Gastrocnemius medialis (tissue), 4 donors: ENCODE results near the gene PCED1B. TPM values are rescaled to one million over a fixed set of nuclear protein-coding genes. Genes with fewer than 3 reads are reported as not detected.

ENCODE experiments used
- ATAC-seq, 2 donors: fragments of 150-250 bp; one replicate each; pipeline ENCODE4 v1.9.1; 2016
- DNase-seq, 2 donors: peaks; one replicate each; pipeline ENCODE4 v3.0.0-alpha.2; 2019
- H3K27ac ChIP-seq, 4 donors: fragments of 200-600 bp; sonication (generic); 1 replicate in 1 of 4; 2 replicates in 3 of 4; pipeline ENCODE4 v1.5.1; 2016 to 2018; ENCODE audit warnings: mild to moderate bottlenecking in 2 of 4, moderate library complexity in 1 of 4
- H3K27me3 ChIP-seq, 3 donors: fragments of 200-600 bp; sonication (generic) in 2 of 3; 1 replicate in 1 of 3; 2 replicates in 2 of 3; pipeline versions ENCODE4 v1.5.1 to v1.6.0; 2016 to 2019; ENCODE audit warnings: mild to moderate bottlenecking in 1 of 3, moderate library complexity in 1 of 3
- H3K36me3 ChIP-seq, 2 donors: fragments of 200-600 bp; sonication (generic) in 1 of 2; one replicate each; pipeline ENCODE4 v1.5.1; 2017 to 2018
- H3K4me1 ChIP-seq, 2 donors: fragments of 200-600 bp; sonication (generic) in 1 of 2; one replicate each; pipeline ENCODE4 v1.5.1; 2016 to 2017; ENCODE audit warnings: mild to moderate bottlenecking in 2 of 2
- H3K4me3 ChIP-seq, 4 donors: fragments of 200-600 bp; sonication (generic) in 3 of 4; 1 replicate in 1 of 4; 2 replicates in 3 of 4; pipeline ENCODE4 v1.5.1; 2016 to 2019; ENCODE audit warnings: mild to moderate bottlenecking in 2 of 4
- H3K9me3 ChIP-seq, 3 donors: fragments of 200-600 bp; sonication (generic) in 2 of 3; 1 replicate in 1 of 3; 2 replicates in 2 of 3; pipeline ENCODE4 v1.5.1; 2016 to 2019
- POLR2A ChIP-seq, 2 donors: fragments of 450-650 bp; IDR thresholded peaks; one replicate each; pipeline ENCODE4 v1.6.1; 2017; ENCODE audit warnings: antibody characterized with exemption in 2 of 2, mild to moderate bottlenecking in 2 of 2, moderate library complexity in 2 of 2
- in situ Hi-C, 4 donors: fragments of 200-750 bp; cut with MboI; loops; one replicate each; pipeline versions ENCODE4 v1.15.0 to v1.8.0; 2017; ENCODE audit warnings: low sequenced_read_pairs in 4 of 4
- intact Hi-C: fragments of 100-400 bp; cut with DNase I; formaldehyde crosslinking; loops from one replicate; pipeline ENCODE4 v1.15.1; 2023; ENCODE audit warnings: low total_unique reads
- total RNA-seq, 4 donors: library from RNA; depleted of rRNA; stranded (reverse); fragments of >200 nt; gene quantifications; one replicate each; pipeline versions ENCODE4 v1.1.0 to v1.2.3, GENCODE V29; 2016
- TF ChIP-seq, protein P1 (sequence below), 5 experiments: fragments of 450-650 bp in 3 of 5; fragments of 200-600 bp in 2 of 5; sonication (generic) in 2 of 5; IDR thresholded peaks in 4 of 5; conservative IDR thresholded peaks in 1 of 5; 1 replicate in 4 of 5; 2 replicates in 1 of 5; pipeline ENCODE4 v1.5.1; 2016 to 2019; ENCODE audit warnings: antibody characterized with exemption in 5 of 5, mild to moderate bottlenecking in 3 of 5, moderate library complexity in 3 of 5

Gene PCED1B
- total RNA-seq, 4 donors from 2014 or later: 0.36 to 0.55 (median 0.47) TPM; not detected in 1

DNA sequence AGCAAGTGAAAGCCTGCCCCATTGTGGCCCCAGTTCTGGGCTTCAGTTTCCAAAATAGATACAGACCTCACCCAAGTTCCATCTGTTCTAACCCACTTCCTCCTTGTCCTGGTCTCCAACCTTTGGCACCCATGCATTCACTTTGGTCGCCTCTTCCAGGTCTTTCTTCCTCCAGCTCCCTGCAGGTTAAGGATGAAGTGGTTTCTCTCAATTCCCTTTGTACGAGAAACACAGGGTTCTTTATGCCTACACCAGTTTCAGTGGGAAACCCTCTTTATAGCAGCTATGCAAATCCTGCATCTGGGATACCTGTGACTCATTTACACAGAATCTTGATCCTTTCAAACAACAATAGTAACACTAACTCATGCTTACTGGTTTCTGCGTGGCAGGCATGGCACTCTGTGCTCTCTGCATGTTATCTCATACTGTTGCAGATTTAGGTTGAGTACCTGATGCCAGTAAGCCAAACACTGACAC is 110.9 kb downstream of the PCED1B start:
- no peak for DNase-seq
- H3K4me3 ChIP-seq: no peak overlapping the region
- no peaks in the 10 kb centered on the region for H3K4me1 ChIP-seq
- H3K36me3 ChIP-seq: no peaks in the 10 kb centered on the region
- intact Hi-C loops (no loop called here), in situ Hi-C loops (no loop called here)
- TF ChIP-seq POLR2A (IDR thresholded peaks at IDR 0.05): no peak
- TF ChIP-seq, protein P1, sequence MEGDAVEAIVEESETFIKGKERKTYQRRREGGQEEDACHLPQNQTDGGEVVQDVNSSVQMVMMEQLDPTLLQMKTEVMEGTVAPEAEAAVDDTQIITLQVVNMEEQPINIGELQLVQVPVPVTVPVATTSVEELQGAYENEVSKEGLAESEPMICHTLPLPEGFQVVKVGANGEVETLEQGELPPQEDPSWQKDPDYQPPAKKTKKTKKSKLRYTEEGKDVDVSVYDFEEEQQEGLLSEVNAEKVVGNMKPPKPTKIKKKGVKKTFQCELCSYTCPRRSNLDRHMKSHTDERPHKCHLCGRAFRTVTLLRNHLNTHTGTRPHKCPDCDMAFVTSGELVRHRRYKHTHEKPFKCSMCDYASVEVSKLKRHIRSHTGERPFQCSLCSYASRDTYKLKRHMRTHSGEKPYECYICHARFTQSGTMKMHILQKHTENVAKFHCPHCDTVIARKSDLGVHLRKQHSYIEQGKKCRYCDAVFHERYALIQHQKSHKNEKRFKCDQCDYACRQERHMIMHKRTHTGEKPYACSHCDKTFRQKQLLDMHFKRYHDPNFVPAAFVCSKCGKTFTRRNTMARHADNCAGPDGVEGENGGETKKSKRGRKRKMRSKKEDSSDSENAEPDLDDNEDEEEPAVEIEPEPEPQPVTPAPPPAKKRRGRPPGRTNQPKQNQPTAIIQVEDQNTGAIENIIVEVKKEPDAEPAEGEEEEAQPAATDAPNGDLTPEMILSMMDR (IDR thresholded peaks at IDR 0.05 in 4 of 5, conservative IDR thresholded peaks at IDR 0.05 in 1 of 5): no peak
- H3K27ac ChIP-seq: no peak overlapping the region
- H3K27me3 ChIP-seq: no peaks in the 10 kb centered on the region
- no peak for ATAC-seq
- no peaks in the 10 kb centered on the region for H3K9me3 ChIP-seq

DNA sequence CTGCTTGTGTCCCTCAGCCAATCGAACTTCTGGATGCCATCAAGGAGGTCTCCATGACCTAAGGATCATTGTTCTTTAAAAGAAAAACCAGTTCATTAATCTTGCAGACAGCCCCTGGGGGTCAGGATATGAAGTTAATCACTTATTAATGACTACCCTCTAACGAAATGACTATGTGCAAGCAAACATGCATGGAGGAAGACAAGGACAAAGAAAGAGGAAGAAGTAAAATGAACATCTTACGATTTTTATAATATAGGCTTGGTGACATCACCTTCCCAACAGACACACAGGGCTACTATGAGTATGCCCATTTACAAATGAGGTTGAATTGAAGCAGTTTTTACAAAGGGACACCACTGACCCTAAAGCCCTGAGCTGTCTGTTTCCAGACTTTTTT is 111.5 kb downstream of the PCED1B start:
- Histone ChIP-seq H3K27me3 (no peaks in the 10 kb centered on the region), H3K36me3 (no peaks in the 10 kb centered on the region), H3K27ac (no peak overlapping the region), H3K4me3 (no peak overlapping the region), H3K9me3 (no peaks in the 10 kb centered on the region), H3K4me1 (no peaks in the 10 kb centered on the region)
- TF ChIP-seq, protein P1 (IDR thresholded peaks at IDR 0.05 in 4 of 5, conservative IDR thresholded peaks at IDR 0.05 in 1 of 5): no peak
- no peak for TF ChIP-seq POLR2A (IDR thresholded peaks at IDR 0.05)
- intact Hi-C loops: no loop called here
- in situ Hi-C loops: no loop called here
- no peak for DNase-seq
- no peak for ATAC-seq

DNA sequence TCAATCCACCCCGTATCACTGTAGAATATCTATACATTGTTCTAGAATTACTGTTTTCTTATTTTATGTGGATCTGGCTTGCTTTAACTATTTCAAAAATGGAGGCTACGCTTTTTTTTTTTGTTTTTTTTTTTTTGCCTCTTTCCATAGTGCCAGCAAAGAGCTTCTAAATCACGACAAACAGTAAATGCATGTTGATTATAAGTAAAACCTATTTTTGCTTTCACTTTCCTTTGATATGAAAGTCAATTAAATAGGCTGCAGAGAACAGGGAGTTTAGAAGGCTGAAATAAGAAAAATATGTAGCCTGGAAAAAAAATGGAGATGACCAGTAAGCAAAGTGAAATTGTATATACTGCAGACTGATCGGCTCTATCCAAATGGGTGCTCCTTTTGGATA is 112.6 kb downstream of the PCED1B start:
- H3K9me3 ChIP-seq: no peaks in the 10 kb centered on the region
- H3K4me3 ChIP-seq: no peak overlapping the region
- H3K27me3 ChIP-seq: no peaks in the 10 kb centered on the region
- intact Hi-C loops (no loop called here), in situ Hi-C loops (no loop called here)
- H3K4me1 ChIP-seq: no peaks in the 10 kb centered on the region
- TF ChIP-seq POLR2A (IDR thresholded peaks at IDR 0.05): no peak
- TF ChIP-seq, protein P1 (IDR thresholded peaks at IDR 0.05 in 4 of 5, conservative IDR thresholded peaks at IDR 0.05 in 1 of 5): no peak
- no peak for ATAC-seq
- H3K36me3 ChIP-seq: no peaks in the 10 kb centered on the region
- no peak for DNase-seq
- H3K27ac ChIP-seq: no peak overlapping the region

DNA sequence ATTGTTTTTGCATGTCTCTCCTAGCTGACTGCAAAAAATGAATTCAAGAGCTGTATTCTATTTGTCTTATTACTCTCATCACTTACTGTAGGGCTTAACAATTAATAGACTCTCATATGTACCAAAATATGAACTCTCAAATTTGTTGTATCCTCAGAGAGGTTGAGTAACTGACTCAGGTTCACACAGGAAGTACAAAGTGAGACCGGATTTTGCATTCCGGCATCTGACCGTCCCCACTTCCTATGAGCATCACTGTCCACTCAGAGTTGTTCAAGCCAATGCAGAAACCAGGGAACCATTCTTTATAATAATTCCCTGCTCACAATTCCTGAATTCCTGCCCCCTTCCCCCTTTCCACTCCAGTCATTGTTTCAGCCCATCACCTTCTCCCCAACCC is 113.6 kb downstream of the PCED1B start:
- no peak for ATAC-seq
- Histone ChIP-seq H3K27ac (no peak overlapping the region), H3K4me1 (no peaks in the 10 kb centered on the region), H3K36me3 (no peaks in the 10 kb centered on the region), H3K9me3 (no peaks in the 10 kb centered on the region), H3K27me3 (no peaks in the 10 kb centered on the region), H3K4me3 (no peak overlapping the region)
- TF ChIP-seq POLR2A (IDR thresholded peaks at IDR 0.05): no peak
- TF ChIP-seq, protein P1 (IDR thresholded peaks at IDR 0.05 in 4 of 5, conservative IDR thresholded peaks at IDR 0.05 in 1 of 5): no peak
- DNase-seq: no peak
- in situ Hi-C loops (no loop called here), intact Hi-C loops (no loop called here)

DNA sequence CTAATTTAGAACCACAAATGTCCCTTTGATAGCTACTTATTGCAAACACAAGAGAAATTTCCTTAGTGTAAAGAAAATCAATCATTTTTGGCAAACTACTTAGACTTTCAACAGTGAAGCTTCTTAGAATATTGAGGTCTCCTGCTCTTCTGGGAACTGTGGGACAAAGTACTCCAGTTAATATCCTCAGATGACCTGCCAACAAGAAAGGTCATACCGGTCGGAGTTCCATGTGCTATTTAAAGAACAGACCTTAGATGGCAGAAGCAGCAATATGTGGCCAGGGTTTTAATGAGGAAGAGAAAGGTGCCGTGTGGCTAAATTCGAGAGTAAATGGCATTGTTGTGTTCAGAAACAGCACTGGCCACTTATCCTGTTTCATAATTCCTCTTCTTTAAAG is 115.1 kb downstream of the PCED1B start:
- no peak overlapping the region for H3K27ac ChIP-seq
- H3K4me1 ChIP-seq: no peaks in the 10 kb centered on the region
- intact Hi-C loops (no loop called here), in situ Hi-C loops (no loop called here)
- H3K27me3 ChIP-seq: no peaks in the 10 kb centered on the region
- TF ChIP-seq, protein P1 (IDR thresholded peaks at IDR 0.05 in 4 of 5, conservative IDR thresholded peaks at IDR 0.05 in 1 of 5): no peak
- no peak for TF ChIP-seq POLR2A (IDR thresholded peaks at IDR 0.05)
- ATAC-seq: no peak
- H3K9me3 ChIP-seq: no peaks in the 10 kb centered on the region
- no peak overlapping the region for H3K4me3 ChIP-seq
- H3K36me3 ChIP-seq: no peaks in the 10 kb centered on the region
- DNase-seq: no peak
